Heart left ventricle (tissue), 16 donors: Measurements from ENCODE around the gene RTEL1. TPM values are rescaled to one million over a fixed set of nuclear protein-coding genes. Genes with fewer than 3 reads are reported as not detected.

ENCODE experiments used
- ATAC-seq, 4 donors: fragments of 200-7000 bp; cut with Tn5 transposase; one replicate each; pipeline ENCODE4 v1.9.1; 2020 to 2022; ENCODE audit warnings: moderate library complexity in 4 of 4, mild to moderate bottlenecking in 3 of 4, moderate number of reproducible peaks in 1 of 4
- DNase-seq, 5 donors: peaks; one replicate each; pipeline ENCODE4 v3.0.0-alpha.2; 2020
- H3K27ac ChIP-seq, 12 donors: fragments of 200-600 bp; sonication (generic) in 4 of 12; one replicate each; pipeline versions ENCODE4 v1.5.0 to v1.8.0; 2016 to 2022; ENCODE audit warnings: mild to moderate bottlenecking in 2 of 12
- H3K27me3 ChIP-seq, 9 donors: fragments of 200-600 bp; sonication (generic) in 2 of 9; one replicate each; pipeline versions ENCODE4 v1.5.1 to v1.8.0; 2016 to 2022; ENCODE audit warnings: mild to moderate bottlenecking in 3 of 9
- H3K36me3 ChIP-seq, 9 donors: fragments of 200-600 bp; sonication (generic) in 2 of 9; one replicate each; pipeline versions ENCODE4 v1.5.0 to v1.8.0; 2018 to 2022; ENCODE audit warnings: mild to moderate bottlenecking in 2 of 9
- H3K4me1 ChIP-seq, 12 donors: fragments of 200-600 bp; sonication (generic) in 4 of 12; one replicate each; pipeline versions ENCODE4 v1.5.0 to v1.8.0; 2016 to 2022; ENCODE audit warnings: mild to moderate bottlenecking in 3 of 12
- H3K4me3 ChIP-seq, 12 donors: fragments of 200-600 bp; sonication (generic) in 4 of 12; one replicate each; pipeline versions ENCODE4 v1.5.0 to v1.8.0; 2017 to 2022; ENCODE audit warnings: mild to moderate bottlenecking in 9 of 12, moderate library complexity in 4 of 12
- H3K9me3 ChIP-seq, 12 donors: fragments of 200-600 bp; sonication (generic) in 4 of 12; one replicate each; pipeline versions ENCODE4 v1.5.0 to v1.8.0; 2016 to 2022; ENCODE audit warnings: mild to moderate bottlenecking in 1 of 12
- CTCF ChIP-seq, 12 donors: fragments of 200-600 bp; sonication (generic) in 4 of 12; IDR thresholded peaks; one replicate each; pipeline versions ENCODE4 v1.5.0 to v1.8.0; 2018 to 2022; ENCODE audit warnings: antibody characterized with exemption in 12 of 12, mild to moderate bottlenecking in 5 of 12
- POLR2A ChIP-seq, 2 donors: fragments of 450-650 bp; IDR thresholded peaks; one replicate each; pipeline ENCODE4 v1.6.1; 2017; ENCODE audit warnings: antibody characterized with exemption in 2 of 2, mild to moderate bottlenecking in 2 of 2, moderate library complexity in 2 of 2
- WGBS, 4 donors: extraction: QIAGEN DNeasy Blood & Tissue Kit in 2 of 4; methylation state at CpG; one replicate each; pipeline versions ENCODE4 v1.1.5 to v1.1.7; 2013 to 2018; 5-methylcytosine and 5-hydroxymethylcytosine counted together
- intact Hi-C, 10 donors: fragments of 100-400 bp; cut with DNase I; formaldehyde crosslinking; loops; one replicate each; pipeline versions ENCODE4 v1.11.1 to v1.14.2; 2022
- polyA plus RNA-seq, 2 donors: library from polyadenylated mRNA; stranded (reverse); fragments of 200-250 nt; gene quantifications; one replicate each; pipeline ENCODE4 v1.2.3, GENCODE V29; 2013
- total RNA-seq, 9 donors: library from RNA; depleted of rRNA in 2 of 9; stranded (reverse); fragments of >200 nt in 2 of 9; fragmentation: NEBNext Ultra II Directional in 3 of 9; extraction: Animal tissue kit (Norgen Biotek cat#: 25700) in 3 of 9; gene quantifications; one replicate each; pipeline versions ENCODE4 v1.1.0 to v1.2.4, GENCODE V29; 2016 to 2023
- donor health status: ischemic (EF 13 %, LVEDD 7.1; RV severe dilation, severe dysfunction).
- donor health status: healthy with polysubstance abuse.
- donor health status: DM: no; HTN: yes; CAD: no.
- donor health status: DM: no; HTN: no; CAD: no.
- donor health status: ischemic (EF 25% LVEDD 6.9; RV normal size, moderate dysfunction).
- donor health status: ischemic (EF 25% LVEDD 5.7; RV mildly dilated, moderate dysfunction).
- donor health status: healthy.
- donor health status: DM: yes; HTN: yes; CAD: no.
- donor health status: ischemic (EF 35%, LVEDD 5.7; RV mildly dilated, moderate dysfunction).
- donor health status: nonischemic (EF 11% LVEDD 7.7; RV severe dilation, severe dysfunction).
- donor health status: DM: yes; HTN: yes; CAD: no.
- donor health status: PGD.
- donor health status: ischemic (EF 29% LVEDD 5.4; RV normal size, mild dysfunction).
- donor health status: nonischemic (EF 23%, LVEDD 6.1; RV moderate dilation, normal function).

The RTEL1 gene
- total and polyA plus RNA-seq, 11 donors, result 3.0 to 17.8 (median 9.6) TPM

DNA sequence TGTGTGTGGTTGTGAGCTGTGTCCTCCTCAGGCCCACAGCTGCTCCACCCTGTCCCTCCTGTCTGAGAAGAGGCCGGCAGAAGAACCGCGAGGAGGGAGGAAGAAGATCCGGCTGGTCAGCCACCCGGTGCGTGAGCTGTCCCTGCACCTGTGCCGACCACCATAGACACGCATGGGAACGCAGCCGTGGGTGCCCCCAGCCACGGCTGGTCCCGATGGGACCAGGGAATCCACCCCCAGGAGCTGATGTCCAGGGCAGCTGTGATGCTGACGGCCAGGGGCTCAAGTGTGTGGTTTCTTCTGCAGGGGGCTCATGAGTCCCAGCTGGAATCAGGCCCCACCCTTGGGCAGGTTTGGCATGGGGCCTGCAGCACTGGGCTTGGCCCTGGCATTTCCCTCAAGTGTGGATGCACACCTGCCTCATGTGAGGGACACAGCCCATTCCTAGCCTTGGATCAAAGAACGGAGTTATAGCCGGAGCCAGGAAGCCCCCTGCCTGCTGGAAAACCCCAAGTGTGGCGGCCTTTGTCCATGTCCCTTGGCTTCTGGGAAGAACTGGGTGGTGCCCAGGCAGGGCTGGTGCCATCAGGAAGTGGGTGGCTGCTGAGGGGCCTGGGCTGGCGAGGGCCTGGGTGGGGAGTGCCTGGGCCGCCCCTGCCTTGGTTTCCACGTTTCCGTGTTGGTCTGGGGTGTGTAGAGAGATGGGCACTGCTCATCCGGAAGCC, 33.8 kb downstream of the RTEL1 start:
- intact Hi-C loops, result loop anchor here in 1 of 10 donors (10.0 kb wide), 1 partner anchor 283 kb away; the partner anchor contains the start of gene SAMD10
- TF ChIP-seq CTCF (IDR thresholded peaks at IDR 0.05), result no peak
- no peak for TF ChIP-seq POLR2A (IDR thresholded peaks at IDR 0.05)
- 83 to 90% (median 87%) methylated on average over 14 to 21 of the region's 21 CpGs for WGBS, 4 donors
- ATAC-seq (no peak), DNase-seq (peak in 2 of 5 donors; percentile 20 to 58)
- Histone ChIP-seq H3K27ac (peak overlapping the region in 2 of 12 donors; percentile 11 to 61), H3K9me3 (no peaks in the 10 kb centered on the region), H3K4me3 (no peak overlapping the region), H3K27me3 (no peaks in the 10 kb centered on the region), H3K36me3 (peaks cover 0 to 31% (median 13%) of the 10 kb centered on the region in 9 donors), H3K4me1 (peaks cover 21 to 57% (median 37%) of the 10 kb centered on the region in 12 donors)

DNA sequence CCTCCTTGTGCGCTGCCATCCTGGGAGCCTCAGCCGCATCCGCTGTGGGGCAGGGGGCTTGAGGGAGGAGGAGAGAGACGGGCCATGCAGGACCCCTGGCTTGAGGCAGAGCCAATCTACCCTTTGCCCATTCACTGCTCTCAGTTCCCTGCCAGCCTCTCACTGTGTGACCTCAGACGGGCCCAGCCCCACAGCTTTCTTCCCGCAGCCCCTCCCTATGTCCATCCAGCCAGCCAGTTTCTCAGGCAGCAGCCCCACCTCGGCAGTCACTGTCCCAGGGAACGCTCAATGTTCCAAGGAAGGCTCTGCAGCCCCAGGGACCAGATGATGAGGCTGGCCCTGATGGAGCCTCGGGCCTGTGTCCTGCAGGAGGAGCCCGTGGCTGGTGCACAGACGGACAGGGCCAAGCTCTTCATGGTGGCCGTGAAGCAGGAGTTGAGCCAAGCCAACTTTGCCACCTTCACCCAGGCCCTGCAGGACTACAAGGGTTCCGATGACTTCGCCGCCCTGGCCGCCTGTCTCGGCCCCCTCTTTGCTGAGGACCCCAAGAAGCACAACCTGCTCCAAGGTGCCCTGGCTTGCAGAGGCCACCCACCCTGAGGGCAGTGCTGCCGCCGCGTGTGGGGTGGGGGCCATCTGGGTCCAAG, 34.4 kb downstream of the RTEL1 start:
- DNase-seq, result peak in 2 of 5 donors; percentile 39 to 58
- intact Hi-C loops, result loop anchor here in 1 of 10 donors (10.0 kb wide), 1 partner anchor 282 kb away; the partner anchor contains the start of gene SAMD10
- Histone ChIP-seq H3K27me3 (no peaks in the 10 kb centered on the region), H3K27ac (peak overlapping the region in 2 of 12 donors; percentile 11 to 61), H3K36me3 (peaks cover 0 to 32% (median 13%) of the 10 kb centered on the region in 9 donors), H3K9me3 (no peaks in the 10 kb centered on the region), H3K4me3 (no peak overlapping the region), H3K4me1 (peaks cover 19 to 57% (median 36%) of the 10 kb centered on the region in 12 donors)
- no peak for ATAC-seq
- 67 to 76% (median 71%) methylated on average over 14 to 20 of the region's 20 CpGs for WGBS, 4 donors
- TF ChIP-seq CTCF (IDR thresholded peaks at IDR 0.05) (no peak), POLR2A (IDR thresholded peaks at IDR 0.05) (no peak)

DNA sequence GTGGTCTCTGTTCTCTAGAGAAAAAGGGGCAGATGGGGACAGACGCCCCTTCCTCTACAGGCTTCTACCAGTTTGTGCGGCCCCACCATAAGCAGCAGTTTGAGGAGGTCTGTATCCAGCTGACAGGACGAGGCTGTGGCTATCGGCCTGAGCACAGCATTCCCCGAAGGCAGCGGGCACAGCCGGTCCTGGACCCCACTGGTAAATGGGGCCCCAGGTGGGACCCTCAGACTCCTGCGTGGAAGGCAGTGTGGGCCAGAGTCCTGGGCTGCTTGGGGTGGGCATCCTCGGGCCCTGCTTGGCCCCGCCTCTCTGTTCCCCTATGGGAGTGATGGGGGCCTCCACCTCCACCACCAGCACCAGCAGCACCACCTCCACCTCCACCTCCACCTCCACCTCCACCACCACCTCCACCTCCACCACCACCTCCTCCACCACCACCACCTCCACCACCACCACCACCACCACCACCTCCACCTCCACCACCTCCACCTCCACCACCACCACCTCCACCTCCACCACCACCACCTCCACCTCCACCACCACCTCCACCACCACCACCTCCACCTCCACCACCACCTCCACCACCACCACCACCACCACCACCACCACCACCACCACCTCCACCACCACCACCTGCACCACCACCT, 35.1 kb downstream of the RTEL1 start:
- H3K4me3 ChIP-seq, result no peak overlapping the region
- peaks cover 0 to 35% (median 13%) of the 10 kb centered on the region in 9 donors for H3K36me3 ChIP-seq
- no peaks in the 10 kb centered on the region for H3K9me3 ChIP-seq
- peak overlapping the region in 1 of 12 donors; percentile 61 for H3K27ac ChIP-seq
- TF ChIP-seq CTCF (IDR thresholded peaks at IDR 0.05) (no peak), POLR2A (IDR thresholded peaks at IDR 0.05) (no peak)
- DNase-seq, result peak in 2 of 5 donors; percentile 21 to 58
- WGBS, 4 donors, result 79 to 90% (median 89%) methylated on average over 4 to 10 of the region's 10 CpGs
- H3K4me1 ChIP-seq, result peaks cover 13 to 57% (median 30%) of the 10 kb centered on the region in 12 donors
- intact Hi-C loops, result loop anchor here in 1 of 10 donors (10.0 kb wide), 1 partner anchor 282 kb away; the partner anchor contains the start of gene SAMD10
- H3K27me3 ChIP-seq, result no peaks in the 10 kb centered on the region
- ATAC-seq, result no peak
